Activated CD4-positive, alpha-beta memory T cell treated with anti-CD3 and anti-CD28 coated beads, Interleukin-2, amount 10 ng/mL, durations not matched to agents 7 days and 5 days (primary cell): Measurements from ENCODE around the gene SKI. TPM values are rescaled to one million over a fixed set of nuclear protein-coding genes. Genes with fewer than 3 reads are reported as not detected.

Source experiments
- CTCF ChIA-PET: fragments of 350-600 bp; sonication (Branson Sonifier 250); formaldehyde crosslinking; loops from one replicate; lab custom pipeline; 2021; ENCODE audit warnings: antibody characterized with exemption, inconsistent platforms; lab: Charles Lee
- POLR2A ChIA-PET: fragments of 350-600 bp; sonication (Branson Sonifier 250); formaldehyde crosslinking; loops from one replicate; lab custom pipeline; 2021; ENCODE audit warnings: antibody characterized with exemption; lab: Charles Lee
- DNase-seq: peaks from one replicate; pipeline ENCODE4 v3.0.0-alpha.2; 2020
- H3K27ac Mint-ChIP-seq: one replicate; pipeline ENCODE4 v1.8.0; 2021; ENCODE audit warnings: mild to moderate bottlenecking, mixed read lengths
- H3K27me3 Mint-ChIP-seq: one replicate; pipeline ENCODE4 v1.8.0; 2021; ENCODE audit warnings: mixed read lengths
- H3K36me3 Mint-ChIP-seq: one replicate; pipeline ENCODE4 v1.8.0; 2021; ENCODE audit warnings: low read depth, mixed read lengths
- H3K4me1 Mint-ChIP-seq: one replicate; pipeline ENCODE4 v1.8.0; 2021; ENCODE audit warnings: mixed read lengths
- H3K4me3 Mint-ChIP-seq: one replicate; pipeline ENCODE4 v1.8.0; 2021; ENCODE audit warnings: mild to moderate bottlenecking, mixed read lengths
- H3K9me3 Mint-ChIP-seq: one replicate; pipeline ENCODE4 v1.8.0; 2021; ENCODE audit warnings: mixed read lengths
- total RNA-seq, 2 experiments: library from RNA; stranded (reverse); gene quantifications; one replicate each; pipeline ENCODE4 v1.2.3, GENCODE V29; 2021

SKI gene
- total RNA-seq, 2 experiments from 2014 or later, result 58.0 to 61.5 TPM

- POLR2A ChIA-PET, result interaction anchor here (1.0 to 6.5 kb wide), 5 partner anchors 10 to 118 kb away, joined by 3 to 49 read pairs (median 7); no protein-coding TSS in a partner anchor
- Mint-ChIP-seq H3K9me3 (no peaks in the 10 kb centered on the region), H3K4me1 (peaks cover 15% of the 10 kb centered on the region), H3K27ac (no peak overlapping the region), H3K4me3 (peak overlapping the region; percentile 17), H3K27me3 (no peaks in the 10 kb centered on the region), H3K36me3 (peaks cover 6% of the 10 kb centered on the region)
- CTCF ChIA-PET, result interaction anchor here (1.0 to 1.1 kb wide), 2 partner anchors 13 to 119 kb away, joined by 3 to 4 read pairs; partner anchors contain the start of gene FAAP20
- no peak for DNase-seq
Observed at GRCh38 chr1:2313651-2314261, 85.6 kb downstream of the SKI start.

- H3K4me3 Mint-ChIP-seq, result no peak overlapping the region
- H3K27ac Mint-ChIP-seq, result no peak overlapping the region
- no peaks in the 10 kb centered on the region for H3K9me3 Mint-ChIP-seq
- ChIA-PET POLR2A (interaction anchor here (0.9 to 6.5 kb wide), 6 partner anchors 11 to 115 kb away, joined by 4 to 49 read pairs (median 8); no protein-coding TSS in a partner anchor), CTCF (interaction anchor here (1.0 to 2.0 kb wide), 3 partner anchors 13 to 119 kb away, joined by 3 to 7 read pairs (median 4); partner anchors contain the start of gene FAAP20)
- DNase-seq, result no peak
- H3K4me1 Mint-ChIP-seq, result peaks cover 15% of the 10 kb centered on the region
- H3K27me3 Mint-ChIP-seq, result no peaks in the 10 kb centered on the region
- peaks cover 5% of the 10 kb centered on the region for H3K36me3 Mint-ChIP-seq
Observed at GRCh38 chr1:2314273-2314802, 86.2 kb downstream of the SKI start.

- H3K4me3 Mint-ChIP-seq, result peak overlapping the region; percentile 27
- H3K9me3 Mint-ChIP-seq, result no peaks in the 10 kb centered on the region
- H3K4me1 Mint-ChIP-seq, result peaks cover 15% of the 10 kb centered on the region
- no peaks in the 10 kb centered on the region for H3K27me3 Mint-ChIP-seq
- no peak overlapping the region for H3K27ac Mint-ChIP-seq
- peak; percentile 61 for DNase-seq
- ChIA-PET POLR2A (interaction anchor here (0.9 to 6.5 kb wide), 6 partner anchors 14 to 116 kb away, joined by 3 to 49 read pairs (median 6); no protein-coding TSS in a partner anchor), CTCF (interaction anchor here (0.9 to 2.8 kb wide), 9 partner anchors 10 to 120 kb away, joined by 3 to 19 read pairs (median 6); partner anchors contain the start of gene FAAP20)
- peaks cover 5% of the 10 kb centered on the region for H3K36me3 Mint-ChIP-seq
Observed at GRCh38 chr1:2314803-2315673, 86.9 kb downstream of the SKI start.

- ChIA-PET POLR2A (interaction anchor here (0.6 to 6.5 kb wide), 8 partner anchors 15 to 121 kb away, joined by 3 to 49 read pairs (median 4); partner anchors contain the start of gene FAAP20), CTCF (interaction anchor here (0.8 to 2.8 kb wide), 11 partner anchors 11 to 121 kb away, joined by 3 to 19 read pairs (median 5); partner anchors contain the start of gene FAAP20)
- H3K9me3 Mint-ChIP-seq, result no peaks in the 10 kb centered on the region
- H3K27ac Mint-ChIP-seq, result no peak overlapping the region
- H3K4me3 Mint-ChIP-seq, result peak overlapping the region; percentile 27
- no peak for DNase-seq
- peaks cover 15% of the 10 kb centered on the region for H3K4me1 Mint-ChIP-seq
- H3K36me3 Mint-ChIP-seq, result peaks cover 2% of the 10 kb centered on the region
- no peaks in the 10 kb centered on the region for H3K27me3 Mint-ChIP-seq
Observed at GRCh38 chr1:2315674-2316450, 87.7 kb downstream of the SKI start.

GRCh38 chr1:2316451-2316961 is 88.4 kb downstream of the SKI start:
- no peaks in the 10 kb centered on the region for H3K9me3 Mint-ChIP-seq
- H3K4me3 Mint-ChIP-seq, result no peak overlapping the region
- ChIA-PET CTCF (interaction anchor here (0.8 to 2.8 kb wide), 7 partner anchors 15 to 121 kb away, joined by 3 to 19 read pairs (median 3); partner anchors contain the start of gene FAAP20), POLR2A (interaction anchor here (1.0 to 2.1 kb wide), 4 partner anchors 26 to 122 kb away, joined by 3 to 10 read pairs (median 4); partner anchors contain the start of gene FAAP20)
- no peak overlapping the region for H3K27ac Mint-ChIP-seq
- peaks cover 15% of the 10 kb centered on the region for H3K4me1 Mint-ChIP-seq
- DNase-seq, result no peak
- no peaks in the 10 kb centered on the region for H3K36me3 Mint-ChIP-seq
- no peaks in the 10 kb centered on the region for H3K27me3 Mint-ChIP-seq

GRCh38 chr1:2317230-2318065 is 89.3 kb downstream of the SKI start:
- peaks cover 9% of the 10 kb centered on the region for H3K4me1 Mint-ChIP-seq
- H3K9me3 Mint-ChIP-seq, result no peaks in the 10 kb centered on the region
- no peaks in the 10 kb centered on the region for H3K27me3 Mint-ChIP-seq
- ChIA-PET CTCF (interaction anchor here (2.8 kb wide), 1 partner anchor 64 kb away, joined by 8 read pairs; no protein-coding TSS in a partner anchor), POLR2A (interaction anchor here (1.0 to 1.5 kb wide), 3 partner anchors 26 to 123 kb away, joined by 3 to 5 read pairs (median 4); partner anchors contain the start of gene FAAP20)
- H3K4me3 Mint-ChIP-seq, result no peak overlapping the region
- no peak overlapping the region for H3K27ac Mint-ChIP-seq
- no peak for DNase-seq
- no peaks in the 10 kb centered on the region for H3K36me3 Mint-ChIP-seq

GRCh38 chr1:2318314-2319278 is 90.5 kb downstream of the SKI start:
- H3K9me3 Mint-ChIP-seq, result no peaks in the 10 kb centered on the region

GRCh38 chr1:2319291-2319690 is 91.2 kb downstream of the SKI start:
- no peak for DNase-seq
- Mint-ChIP-seq H3K27me3 (no peaks in the 10 kb centered on the region), H3K9me3 (no peaks in the 10 kb centered on the region), H3K4me1 (no peaks in the 10 kb centered on the region), H3K36me3 (no peaks in the 10 kb centered on the region), H3K4me3 (no peak overlapping the region), H3K27ac (no peak overlapping the region)
- CTCF ChIA-PET, result interaction anchor here (1.2 kb wide), 1 partner anchor 63 kb away, joined by 3 read pairs; no protein-coding TSS in a partner anchor
- POLR2A ChIA-PET, result no interaction called here

More at GRCh38 chr1:2318314-2319278, 90.5 kb downstream of the SKI start:
- Mint-ChIP-seq H3K36me3 (no peaks in the 10 kb centered on the region), H3K4me1 (peaks cover 3% of the 10 kb centered on the region), H3K27me3 (no peaks in the 10 kb centered on the region), H3K4me3 (no peak overlapping the region), H3K27ac (no peak overlapping the region)
- ChIA-PET POLR2A (interaction anchor here (1.2 kb wide), 1 partner anchor 124 kb away, joined by 4 read pairs; the partner anchor contains the start of gene FAAP20), CTCF (interaction anchor here (1.2 kb wide), 1 partner anchor 63 kb away, joined by 3 read pairs; no protein-coding TSS in a partner anchor)
- DNase-seq, result no peak

- no peak for DNase-seq
- CTCF ChIA-PET, result no interaction called here
- H3K9me3 Mint-ChIP-seq, result no peaks in the 10 kb centered on the region
- H3K4me3 Mint-ChIP-seq, result no peak overlapping the region
- no peaks in the 10 kb centered on the region for H3K27me3 Mint-ChIP-seq
- H3K36me3 Mint-ChIP-seq, result no peaks in the 10 kb centered on the region
- no peaks in the 10 kb centered on the region for H3K4me1 Mint-ChIP-seq
- H3K27ac Mint-ChIP-seq, result no peak overlapping the region
- POLR2A ChIA-PET, result no interaction called here
Observed at GRCh38 chr1:2320006-2320405, 91.9 kb downstream of the SKI start.
